ENCODE data around the gene ASB8. TPM values are rescaled to one million over a fixed set of nuclear protein-coding genes. Genes with fewer than 3 reads are reported as not detected.

The ASB8 gene
- total and polyA plus RNA-seq, 2 of the 4 experiments (the other 2 are of a cell fraction) = 22.9 to 26.7 TPM

- TF ChIP-seq RAD21 (IDR thresholded peaks at IDR 0.05; ENCODE audit: low read length) = no peak
- TF ChIP-seq USF2 (IDR thresholded peaks at IDR 0.05; ENCODE audit: low read depth, low read length) = no peak
- TF ChIP-seq FOS (IDR thresholded peaks at IDR 0.05; ENCODE audit: low read depth, low read length) = no peak
- no peak for TF ChIP-seq MXI1 (IDR thresholded peaks at IDR 0.05; ENCODE audit: borderline replicate concordance, low read depth, low read length)
- no peak for TF ChIP-seq MAZ (IDR thresholded peaks at IDR 0.05; ENCODE audit: borderline replicate concordance, low read depth, low read length)
- no peak for TF ChIP-seq RFX5 (IDR thresholded peaks at IDR 0.05; ENCODE audit: low read depth, low read length)
- no peak for TF ChIP-seq POLR2A (IDR thresholded peaks at IDR 0.05; ENCODE audit: low read depth, low read length)
- no peak for TF ChIP-seq RCOR1 (IDR thresholded peaks at IDR 0.05; ENCODE audit: insufficient replicate concordance, low read length)
- TF ChIP-seq BHLHE40 (IDR thresholded peaks at IDR 0.05; ENCODE audit: low read depth, low read length) = no peak
- no peak for TF ChIP-seq CHD1 (IDR thresholded peaks at IDR 0.05; ENCODE audit: low read depth, low read length)
- TF ChIP-seq, protein P1, sequence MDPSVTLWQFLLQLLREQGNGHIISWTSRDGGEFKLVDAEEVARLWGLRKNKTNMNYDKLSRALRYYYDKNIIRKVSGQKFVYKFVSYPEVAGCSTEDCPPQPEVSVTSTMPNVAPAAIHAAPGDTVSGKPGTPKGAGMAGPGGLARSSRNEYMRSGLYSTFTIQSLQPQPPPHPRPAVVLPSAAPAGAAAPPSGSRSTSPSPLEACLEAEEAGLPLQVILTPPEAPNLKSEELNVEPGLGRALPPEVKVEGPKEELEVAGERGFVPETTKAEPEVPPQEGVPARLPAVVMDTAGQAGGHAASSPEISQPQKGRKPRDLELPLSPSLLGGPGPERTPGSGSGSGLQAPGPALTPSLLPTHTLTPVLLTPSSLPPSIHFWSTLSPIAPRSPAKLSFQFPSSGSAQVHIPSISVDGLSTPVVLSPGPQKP (IDR thresholded peaks at IDR 0.05; ENCODE audit: borderline replicate concordance, low read depth, low read length) = no peak
- no peak for TF ChIP-seq MAFK (IDR thresholded peaks at IDR 0.05; ENCODE audit: low read depth, low read length)
- no peak for TF ChIP-seq SMC3 (IDR thresholded peaks at IDR 0.05; ENCODE audit: low read depth, low read length)
- TF ChIP-seq CTCF (conservative IDR thresholded peaks at IDR 0.05; ENCODE audit: low read depth, low read length) = no peak
- TF ChIP-seq NFE2L2 (IDR thresholded peaks at IDR 0.05; ENCODE audit: low read depth, low read length) = no peak
- Histone ChIP-seq H3K36me3 (ENCODE audit: control insufficient read depth, insufficient read depth, low read length) (peaks cover 48% of the 10 kb centered on the region), H3K27ac (ENCODE audit: insufficient read depth, low read length) (no peak overlapping the region), H4K5ac (ENCODE audit: low read depth, low read length) (no peak overlapping the region), H2AFZ (replicated peaks; ENCODE audit: low read length, poor library complexity) (no peak overlapping the region), H3K27me3 (ENCODE audit: control insufficient read depth, insufficient read depth, low read length) (no peaks in the 10 kb centered on the region), H3K4ac (ENCODE audit: low read depth, low read length) (no peak overlapping the region), H3K4me3 (ENCODE audit: insufficient read depth, low read depth, low read length) (no peak overlapping the region), H4K91ac (ENCODE audit: insufficient read depth, low read depth, low read length) (no peak overlapping the region), H3K14ac (replicated peaks; ENCODE audit: low read depth, low read length) (no peak overlapping the region), H3K23ac (ENCODE audit: low read depth, low read length) (no peak overlapping the region), H3K18ac (ENCODE audit: low read depth, low read length) (no peak overlapping the region), H3K9me1 (ENCODE audit: insufficient read depth, low read length) (no peaks in the 10 kb centered on the region; the same call in 1 of the 2 replicates), H3K9me3 (ENCODE audit: control insufficient read depth, insufficient read depth, low read length) (no peaks in the 10 kb centered on the region), H4K8ac (ENCODE audit: low read depth in 2 of 2, low read length in 2 of 2) (no peak overlapping the region), H4K20me1 (ENCODE audit: insufficient read depth, low read length) (no peaks in the 10 kb centered on the region), H2BK15ac (ENCODE audit: low read depth, low read length) (no peak overlapping the region), H3K4me2 (ENCODE audit: low read depth, low read length) (no peak overlapping the region), H3K9ac (ENCODE audit: low read depth, low read length) (no peak overlapping the region), H3K56ac (ENCODE audit: extremely low read depth, insufficient read depth, low read length) (no peak overlapping the region), H2BK120ac (ENCODE audit: low read depth, low read length) (no peak overlapping the region), H2BK20ac (ENCODE audit: low read depth, low read length) (no peak overlapping the region), H2BK5ac (ENCODE audit: low read depth, low read length, poor library complexity, severe bottlenecking) (no peak overlapping the region), H2AK9ac (replicated peaks; ENCODE audit: low read depth, low read length, poor library complexity) (no peak overlapping the region), H3K4me1 (ENCODE audit: control insufficient read depth, insufficient read depth, low read length) (no peaks in the 10 kb centered on the region; the same call in 1 of the 2 replicates), H2AK5ac (ENCODE audit: low read depth, low read length) (no peak overlapping the region), H3K79me1 (ENCODE audit: low read depth in 1 of 2, low read length in 2 of 2) (no peaks in the 10 kb centered on the region)
- intact Hi-C loops (cut with micrococcal nuclease) (no loop called here), in situ Hi-C loops (cut with MboI; ENCODE audit: low sequenced_read_pairs) (loop anchor here (10.0 kb wide), 1 partner anchor 419 kb away; the partner anchor contains the start of gene ENDOU), dilution Hi-C loops (cut with HindIII; ENCODE audit: low sequenced_read_pairs, unreplicated experiment) (no loop called here)
- WGBS, 2 experiments (ENCODE audit: extremely low coverage in 2 of 2, insufficient read length in 1 of 2) = no CpG with 5 or more reads among the region's 2 CpGs
- ChIA-PET CTCF (no interaction called here), POLR2A (ENCODE audit: unreplicated experiment) (no interaction called here)
- ATAC-seq (ENCODE audit: low read depth) (no peak), DNase-seq (no peak)
- BruUV-seq (replicated peaks) = no TSS peak
Observed at GRCh38 chr12:48143898-48144297, 13.4 kb downstream of the ASB8 start.

All from IMR-90 (cell line).